NCI-H2196 (cell line): ENCODE measurements around the gene IRX1.

Source experiments
- DNase-seq: peaks from one replicate; lab custom pipeline; 2025; ENCODE audit not compliant: unreplicated experiment; lab: John Stamatoyannopoulos, UW

The IRX1 gene

DNA sequence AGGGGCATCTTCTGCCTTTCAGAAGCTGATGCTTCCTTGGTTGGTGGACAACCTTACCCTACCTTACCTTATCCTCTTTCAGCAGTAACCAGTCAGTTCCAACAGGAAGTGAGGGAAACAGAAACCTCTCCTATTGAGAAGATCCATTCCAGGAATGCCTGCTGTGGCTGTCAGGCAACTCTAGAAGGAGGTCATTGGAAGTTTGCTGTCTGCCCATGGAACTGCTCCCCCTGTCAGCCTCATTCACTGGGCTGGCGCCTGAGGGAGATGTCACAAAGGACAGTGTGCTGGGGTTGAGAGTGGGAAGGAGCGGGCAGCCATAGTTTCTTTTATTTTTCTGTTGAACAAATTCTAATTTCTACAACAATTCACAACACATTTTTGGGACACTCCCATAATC, 54.7 kb downstream of the IRX1 start:
- no peak for DNase-seq

DNA sequence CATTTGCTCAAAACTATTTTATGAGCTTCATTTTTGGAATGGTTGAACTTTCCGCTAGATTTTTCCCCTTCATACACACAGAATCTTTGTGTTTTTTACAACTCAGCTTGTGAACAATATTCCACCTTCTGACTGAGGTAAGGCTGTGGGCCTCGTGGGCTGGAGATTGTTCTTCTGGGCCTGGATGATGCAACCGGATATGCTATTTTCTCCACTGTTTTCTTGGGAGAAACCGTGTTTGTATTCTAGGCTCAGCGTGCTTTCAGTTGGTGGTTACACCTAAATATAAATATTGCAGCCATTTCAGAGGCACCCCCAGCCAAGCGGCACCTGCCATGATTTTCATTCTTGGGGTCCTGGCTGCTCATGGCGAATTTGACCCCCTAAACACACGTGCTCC, 55.2 kb downstream of the IRX1 start:
- DNase-seq, result no peak
